Upper lobe of left lung (tissue), 4 donors: ENCODE measurements around the gene RAN.

Experiments used
- CTCF ChIP-seq, 6 experiments: fragments of 450-650 bp in 4 of 6; fragments of 200-600 bp in 2 of 6; sonication (generic) in 2 of 6; IDR thresholded peaks; one replicate each; pipeline ENCODE4 v1.5.1; 2016 to 2019; ENCODE audit warnings: antibody characterized with exemption in 6 of 6
- POLR2AphosphoS5 ChIP-seq, 2 donors: sonication (generic); formaldehyde crosslinking; IDR thresholded peaks; one replicate each; pipeline ENCODE4 v1.5.1; 2017; ENCODE audit warnings: antibody characterized with exemption in 2 of 2

GRCh38 chr12:130911933-130912332 lies 40.1 kb downstream of the RAN start:
- no peak for TF ChIP-seq POLR2AphosphoS5 (IDR thresholded peaks at IDR 0.05)
- no peak for TF ChIP-seq CTCF (IDR thresholded peaks at IDR 0.05)
